A549 (cell line): Measurements from ENCODE around the gene ZNF106. TPM values are rescaled to one million over a fixed set of nuclear protein-coding genes. Genes with fewer than 3 reads are reported as not detected.

Experiments
- ATAC-seq, 2 experiments: fragments of 200-7000 bp in 1 of 2; fragments of >200 bp in 1 of 2; cut with Nextera tagmentation in 1 of 2; cut with Tn5 transposase in 1 of 2; 3 replicates each; pipeline versions ENCODE4 v1.8.0 to v1.9.1; 2018 to 2020; ENCODE audit warnings: mild to moderate bottlenecking in 1 of 2, moderate library complexity in 1 of 2
- CTCF ChIA-PET: fragments of 300-600 bp; sonication (Branson Sonifier 250); formaldehyde crosslinking; extraction: SDS; loops from one replicate; lab custom pipeline; 2021; ENCODE audit warnings: antibody characterized with exemption, inconsistent platforms; lab: Yijun Ruan, JAX
- POLR2A ChIA-PET: fragments of 350-600 bp; formaldehyde crosslinking; extraction: SDS; loops from one replicate; lab custom pipeline; 2021; ENCODE audit warnings: antibody characterized with exemption, inconsistent platforms; lab: Yijun Ruan, JAX
- DNase-seq, 2 experiments: peaks; one replicate each; pipeline versions ENCODE4 v3.0.0 to v3.0.0-alpha.2; 2011 to 2016; ENCODE audit warnings: low read depth in 1 of 2, low spot score in 1 of 2
- FAIRE-seq: peaks from 2 replicates; lab custom pipeline; 2011; peaks lifted over from hg19 to GRCh38; lab: Jason Lieb, UNC
- H3K27ac ChIP-seq, 2 experiments: fragments of >200 bp; sonication (Bioruptor Twin); formaldehyde crosslinking; 3 replicates each; pipeline ENCODE4 v1.5.1; 2016 to 2017
- H3K4me1 ChIP-seq: fragments of >200 bp; sonication (Bioruptor Twin); formaldehyde crosslinking; 3 replicates; pipeline ENCODE4 v1.6.1; 2016
- H3K4me2 ChIP-seq: fragments of >200 bp; sonication (Bioruptor Twin); formaldehyde crosslinking; 3 replicates; pipeline ENCODE4 v1.6.1; 2016
- H3K4me3 ChIP-seq: fragments of >200 bp; sonication (Bioruptor Twin); formaldehyde crosslinking; 3 replicates; pipeline ENCODE4 v1.5.1; 2016
- H3K9me3 ChIP-seq: fragments of >200 bp; sonication (Bioruptor Twin); formaldehyde crosslinking; 3 replicates; pipeline ENCODE4 v1.6.1; 2016
- BHLHE40 ChIP-seq: IDR thresholded peaks from 2 replicates; pipeline ENCODE4 v1.6.1; 2012; ENCODE audit warnings: low read depth, low read length, inconsistent platforms
- CBX2 ChIP-seq: fragments of 200-600 bp; sonication (generic); IDR thresholded peaks from 2 replicates; pipeline ENCODE4 v1.6.1; 2016; ENCODE audit warnings: low read depth, mild to moderate bottlenecking, borderline replicate concordance
- CEBPB ChIP-seq, 2 experiments: fragments of >200 bp in 1 of 2; sonication (Bioruptor Twin) in 1 of 2; formaldehyde crosslinking in 1 of 2; IDR thresholded peaks; 2 replicates each; pipeline ENCODE4 v1.6.1; 2012 to 2016
- CHD4 ChIP-seq: fragments of 200-600 bp; sonication (generic); IDR thresholded peaks from 2 replicates; pipeline ENCODE4 v1.6.1; 2016; ENCODE audit warnings: antibody characterized with exemption, mild to moderate bottlenecking, borderline replicate concordance
- FOSL2 ChIP-seq, 2 experiments: fragments of 450-650 bp in 1 of 2; fragments of >200 bp in 1 of 2; sonication (Bioruptor Twin) in 1 of 2; formaldehyde crosslinking; IDR thresholded peaks; 2 replicates each; pipeline versions ENCODE4 v1.5.0 to v1.6.1; 2016 to 2020; ENCODE audit warnings: mild to moderate bottlenecking in 1 of 2, moderate library complexity in 1 of 2
- GATA3 ChIP-seq: IDR thresholded peaks from 2 replicates; pipeline ENCODE4 v1.6.1; 2012; ENCODE audit warnings: borderline replicate concordance
- HOXA7 ChIP-seq: fragments of 250-450 bp; sonication (Bioruptor Pico); IDR thresholded peaks from 2 replicates; pipeline ENCODE4 v1.5.0; 2020; ENCODE audit warnings: mild to moderate bottlenecking, moderate library complexity
- HOXB13 ChIP-seq: fragments of 250-450 bp; sonication (Bioruptor Pico); IDR thresholded peaks from 2 replicates; pipeline ENCODE4 v1.5.0; 2020; ENCODE audit warnings: low read depth, mild to moderate bottlenecking, moderate library complexity
- HOXB5 ChIP-seq: fragments of 250-450 bp; sonication (Bioruptor Pico); IDR thresholded peaks from 2 replicates; pipeline ENCODE4 v1.5.0; 2020; ENCODE audit warnings: mild to moderate bottlenecking, moderate library complexity
- JUN ChIP-seq, 2 experiments: fragments of >200 bp; sonication (Bioruptor Twin); formaldehyde crosslinking; IDR thresholded peaks; 2 replicates in 1 of 2; 3 replicates in 1 of 2; pipeline ENCODE4 v1.6.1; 2016 to 2017
- JUNB ChIP-seq: fragments of >200 bp; sonication (Bioruptor Twin); formaldehyde crosslinking; IDR thresholded peaks from 2 replicates; pipeline ENCODE4 v1.6.1; 2016
- MAFK ChIP-seq: fragments of 450-650 bp; IDR thresholded peaks from 2 replicates; pipeline ENCODE4 v1.6.1; 2014; ENCODE audit not compliant: partially characterized antibody
- MAZ ChIP-seq: fragments of 150-350 bp; IDR thresholded peaks from 2 replicates; pipeline ENCODE4 v1.6.1; 2014; ENCODE audit warnings: antibody characterized with exemption, low read depth, low read length, borderline replicate concordance
- MYC ChIP-seq: IDR thresholded peaks from 2 replicates; pipeline ENCODE4 v1.6.1; 2012; ENCODE audit warnings: mild to moderate bottlenecking, inconsistent platforms, low read length, improper control_type of control experiment, borderline replicate concordance
- NR3C1 ChIP-seq: fragments of >200 bp; sonication (Bioruptor Twin); formaldehyde crosslinking; IDR thresholded peaks from 3 replicates; pipeline ENCODE4 v1.6.1; 2017
- RAD21 ChIP-seq, 2 experiments: fragments of >200 bp in 1 of 2; sonication (Bioruptor Twin) in 1 of 2; formaldehyde crosslinking in 1 of 2; IDR thresholded peaks in 1 of 2; conservative IDR thresholded peaks in 1 of 2; 2 replicates in 1 of 2; 3 replicates in 1 of 2; pipeline ENCODE4 v1.6.1; 2012 to 2018; ENCODE audit warnings: inconsistent platforms in 1 of 2
- RCOR1 ChIP-seq: fragments of 150-350 bp; IDR thresholded peaks from 2 replicates; pipeline ENCODE4 v1.6.1; 2014; ENCODE audit warnings: antibody characterized with exemption, low read length, low read depth
- ZNF302 ChIP-seq: fragments of 250-450 bp; sonication (Bioruptor Pico); IDR thresholded peaks from 2 replicates; pipeline ENCODE4 v1.9.0; 2021; ENCODE audit warnings: inconsistent platforms, mild to moderate bottlenecking, moderate library complexity
- WGBS: methylation state at CpG from one replicate; pipeline ENCODE4 v1.1.6; 2017; ENCODE audit errors: missing lambda C conversion rate; 5-methylcytosine and 5-hydroxymethylcytosine counted together
- polyA plus RNA-seq, 4 experiments: library from polyadenylated mRNA; depleted of rRNA in 3 of 4; stranded (reverse); fragments of >200 nt; fragmentation: RNase III in 1 of 4; extraction: RNeasy Plus Mini Kit Qiagen cat#74134 plus additional on column Dnase treatment in 1 of 4; gene quantifications; 2 replicates in 3 of 4; 3 replicates in 1 of 4; pipeline ENCODE4 v1.2.3, GENCODE V29; 2011 to 2017
- TF ChIP-seq, protein P1 (sequence below): fragments of 150-350 bp; IDR thresholded peaks from 2 replicates; pipeline ENCODE4 v1.6.1; 2014; ENCODE audit warnings: low read depth, mild to moderate bottlenecking, low read length
- TF ChIP-seq, protein P2 (sequence below): fragments of >200 bp; sonication (Bioruptor Twin); formaldehyde crosslinking; IDR thresholded peaks from 3 replicates; pipeline ENCODE4 v1.5.1; 2016
- TF ChIP-seq, protein P3 (sequence below): fragments of 450-650 bp; IDR thresholded peaks from 2 replicates; pipeline ENCODE4 v1.6.1; 2014; ENCODE audit warnings: antibody characterized with exemption
- TF ChIP-seq, protein P4 (sequence below): fragments of 250-450 bp; sonication (Bioruptor Pico); IDR thresholded peaks from 2 replicates; pipeline ENCODE4 v1.5.0; 2020; ENCODE audit warnings: low read depth, mild to moderate bottlenecking, moderate library complexity
- TF ChIP-seq, protein P5 (sequence below): IDR thresholded peaks from 2 replicates; pipeline ENCODE4 v1.6.1; 2012; ENCODE audit warnings: low read depth, borderline replicate concordance
- TF ChIP-seq, protein P6 (sequence below): IDR thresholded peaks from 2 replicates; pipeline ENCODE4 v1.6.1; 2012
- TF ChIP-seq, protein P7 (sequence below): fragments of 250-450 bp; sonication (Bioruptor Pico); IDR thresholded peaks from 2 replicates; pipeline ENCODE4 v1.5.0; 2021; ENCODE audit warnings: mild to moderate bottlenecking, moderate library complexity, borderline replicate concordance
- TF ChIP-seq, protein P8 (sequence below): fragments of >200 bp; sonication (Bioruptor Twin); formaldehyde crosslinking; IDR thresholded peaks from 3 replicates; pipeline ENCODE4 v1.6.1; 2016

Gene ZNF106
- polyA plus RNA-seq, 2 of the 4 experiments (the other 2 are of a cell fraction) = 7.8 to 19.3 TPM

DNA sequence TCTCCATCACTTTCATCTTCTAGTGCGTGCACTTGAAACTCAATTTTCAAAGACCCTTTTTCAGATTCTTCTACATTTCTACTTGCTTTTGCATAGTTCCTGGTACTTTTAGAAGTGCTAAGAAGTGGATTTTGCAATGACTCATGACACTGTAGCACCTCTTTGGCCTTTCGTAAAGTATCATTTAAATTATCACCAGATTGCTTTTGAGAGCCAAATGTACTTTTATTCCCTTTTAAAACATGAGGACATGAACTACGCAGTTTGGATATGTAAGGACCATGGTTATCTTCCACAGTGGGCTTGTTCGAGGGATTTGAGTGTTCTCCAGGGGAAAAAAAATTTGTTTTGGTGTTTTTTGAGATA lies 40.5 kb downstream of the ZNF106 start:
- CTCF ChIA-PET = interaction anchor here (0.6 kb wide), 1 partner anchor 51 kb away, joined by 3 read pairs; no protein-coding TSS in a partner anchor
- WGBS = 96% methylated on average over 4 of the region's 4 CpGs
- ATAC-seq = no peak
- H3K4me2 ChIP-seq = no peak overlapping the region
- no peak for DNase-seq
- no peak overlapping the region for H3K4me3 ChIP-seq
- no peak for TF ChIP-seq GATA3
- no peak for TF ChIP-seq NR3C1
- TF ChIP-seq, protein P1, sequence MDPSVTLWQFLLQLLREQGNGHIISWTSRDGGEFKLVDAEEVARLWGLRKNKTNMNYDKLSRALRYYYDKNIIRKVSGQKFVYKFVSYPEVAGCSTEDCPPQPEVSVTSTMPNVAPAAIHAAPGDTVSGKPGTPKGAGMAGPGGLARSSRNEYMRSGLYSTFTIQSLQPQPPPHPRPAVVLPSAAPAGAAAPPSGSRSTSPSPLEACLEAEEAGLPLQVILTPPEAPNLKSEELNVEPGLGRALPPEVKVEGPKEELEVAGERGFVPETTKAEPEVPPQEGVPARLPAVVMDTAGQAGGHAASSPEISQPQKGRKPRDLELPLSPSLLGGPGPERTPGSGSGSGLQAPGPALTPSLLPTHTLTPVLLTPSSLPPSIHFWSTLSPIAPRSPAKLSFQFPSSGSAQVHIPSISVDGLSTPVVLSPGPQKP = no peak
- TF ChIP-seq CHD4 = no peak
- no peak for TF ChIP-seq MAZ
- TF ChIP-seq, protein P2, sequence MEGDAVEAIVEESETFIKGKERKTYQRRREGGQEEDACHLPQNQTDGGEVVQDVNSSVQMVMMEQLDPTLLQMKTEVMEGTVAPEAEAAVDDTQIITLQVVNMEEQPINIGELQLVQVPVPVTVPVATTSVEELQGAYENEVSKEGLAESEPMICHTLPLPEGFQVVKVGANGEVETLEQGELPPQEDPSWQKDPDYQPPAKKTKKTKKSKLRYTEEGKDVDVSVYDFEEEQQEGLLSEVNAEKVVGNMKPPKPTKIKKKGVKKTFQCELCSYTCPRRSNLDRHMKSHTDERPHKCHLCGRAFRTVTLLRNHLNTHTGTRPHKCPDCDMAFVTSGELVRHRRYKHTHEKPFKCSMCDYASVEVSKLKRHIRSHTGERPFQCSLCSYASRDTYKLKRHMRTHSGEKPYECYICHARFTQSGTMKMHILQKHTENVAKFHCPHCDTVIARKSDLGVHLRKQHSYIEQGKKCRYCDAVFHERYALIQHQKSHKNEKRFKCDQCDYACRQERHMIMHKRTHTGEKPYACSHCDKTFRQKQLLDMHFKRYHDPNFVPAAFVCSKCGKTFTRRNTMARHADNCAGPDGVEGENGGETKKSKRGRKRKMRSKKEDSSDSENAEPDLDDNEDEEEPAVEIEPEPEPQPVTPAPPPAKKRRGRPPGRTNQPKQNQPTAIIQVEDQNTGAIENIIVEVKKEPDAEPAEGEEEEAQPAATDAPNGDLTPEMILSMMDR = no peak
- no peak for TF ChIP-seq MYC
- TF ChIP-seq, protein P3, sequence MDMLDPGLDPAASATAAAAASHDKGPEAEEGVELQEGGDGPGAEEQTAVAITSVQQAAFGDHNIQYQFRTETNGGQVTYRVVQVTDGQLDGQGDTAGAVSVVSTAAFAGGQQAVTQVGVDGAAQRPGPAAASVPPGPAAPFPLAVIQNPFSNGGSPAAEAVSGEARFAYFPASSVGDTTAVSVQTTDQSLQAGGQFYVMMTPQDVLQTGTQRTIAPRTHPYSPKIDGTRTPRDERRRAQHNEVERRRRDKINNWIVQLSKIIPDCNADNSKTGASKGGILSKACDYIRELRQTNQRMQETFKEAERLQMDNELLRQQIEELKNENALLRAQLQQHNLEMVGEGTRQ = no peak
- TF ChIP-seq FOSL2 (IDR thresholded peaks at IDR 0.05) = no peak
- no peak for TF ChIP-seq FOSL2 (CRISPR knock-in tag; IDR thresholded peaks at IDR 0.05)
- no peak for TF ChIP-seq RCOR1
- TF ChIP-seq, protein P4, sequence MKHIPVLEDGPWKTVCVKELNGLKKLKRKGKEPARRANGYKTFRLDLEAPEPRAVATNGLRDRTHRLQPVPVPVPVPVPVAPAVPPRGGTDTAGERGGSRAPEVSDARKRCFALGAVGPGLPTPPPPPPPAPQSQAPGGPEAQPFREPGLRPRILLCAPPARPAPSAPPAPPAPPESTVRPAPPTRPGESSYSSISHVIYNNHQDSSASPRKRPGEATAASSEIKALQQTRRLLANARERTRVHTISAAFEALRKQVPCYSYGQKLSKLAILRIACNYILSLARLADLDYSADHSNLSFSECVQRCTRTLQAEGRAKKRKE (CRISPR knock-in tag) = no peak
- no peak for TF ChIP-seq MAFK
- no peak for TF ChIP-seq CBX2
- no peak for TF ChIP-seq HOXB13 (CRISPR knock-in tag)
- TF ChIP-seq HOXA7 (CRISPR knock-in tag) = no peak
- TF ChIP-seq, all 56 proteins: peak for 0
- FAIRE-seq = no peak
- Histone ChIP-seq H3K4me1 (no peaks in the 10 kb centered on the region), H3K9me3 (no peaks in the 10 kb centered on the region), H3K27ac (no peak overlapping the region)
- POLR2A ChIA-PET = no interaction called here

DNA sequence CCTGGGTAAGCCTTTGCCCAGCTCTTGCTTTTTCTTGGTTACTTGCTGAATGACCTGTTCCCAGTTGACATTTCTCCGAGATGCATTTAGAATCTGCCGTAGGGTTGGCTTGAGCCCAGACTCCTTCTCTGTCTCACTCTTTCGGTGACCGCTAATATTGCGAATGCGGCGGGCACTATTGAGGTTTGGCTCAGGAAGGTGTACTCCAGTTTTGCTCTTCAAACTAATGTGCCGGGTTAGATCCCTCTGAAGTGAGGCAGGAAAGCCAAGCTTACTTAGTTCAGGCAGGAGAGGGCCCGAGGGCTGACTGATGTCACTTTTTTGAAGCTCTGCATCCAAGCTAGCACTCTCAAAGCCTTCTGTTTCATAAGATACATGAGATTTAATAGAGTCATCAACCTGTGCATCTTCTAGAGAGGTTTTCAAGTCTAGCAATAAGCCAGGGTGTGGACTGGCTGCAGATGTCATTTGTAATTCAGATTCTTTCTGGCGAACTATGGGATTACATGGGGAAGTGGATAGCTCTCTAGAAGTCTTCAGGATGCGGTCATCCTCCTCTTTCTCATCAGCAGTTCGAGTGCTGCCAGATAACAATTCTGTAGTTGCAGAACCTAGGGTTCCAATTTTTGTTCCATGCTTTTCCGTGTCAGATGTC lies 41.0 kb downstream of the ZNF106 start:
- no peaks in the 10 kb centered on the region for H3K9me3 ChIP-seq
- WGBS = 94% methylated on average over 13 of the region's 13 CpGs
- FAIRE-seq (no peak), DNase-seq (no peak), ATAC-seq (no peak)
- H3K4me2 ChIP-seq = no peak overlapping the region
- no peak overlapping the region for H3K27ac ChIP-seq
- CTCF ChIA-PET = interaction anchor here (0.6 kb wide), 1 partner anchor 51 kb away, joined by 3 read pairs; no protein-coding TSS in a partner anchor
- POLR2A ChIA-PET = no interaction called here
- TF ChIP-seq, protein P5, sequence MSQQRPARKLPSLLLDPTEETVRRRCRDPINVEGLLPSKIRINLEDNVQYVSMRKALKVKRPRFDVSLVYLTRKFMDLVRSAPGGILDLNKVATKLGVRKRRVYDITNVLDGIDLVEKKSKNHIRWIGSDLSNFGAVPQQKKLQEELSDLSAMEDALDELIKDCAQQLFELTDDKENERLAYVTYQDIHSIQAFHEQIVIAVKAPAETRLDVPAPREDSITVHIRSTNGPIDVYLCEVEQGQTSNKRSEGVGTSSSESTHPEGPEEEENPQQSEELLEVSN = no peak
- no peak for TF ChIP-seq ZNF302 (CRISPR knock-in tag)
- TF ChIP-seq BHLHE40 = no peak
- TF ChIP-seq, protein P6, sequence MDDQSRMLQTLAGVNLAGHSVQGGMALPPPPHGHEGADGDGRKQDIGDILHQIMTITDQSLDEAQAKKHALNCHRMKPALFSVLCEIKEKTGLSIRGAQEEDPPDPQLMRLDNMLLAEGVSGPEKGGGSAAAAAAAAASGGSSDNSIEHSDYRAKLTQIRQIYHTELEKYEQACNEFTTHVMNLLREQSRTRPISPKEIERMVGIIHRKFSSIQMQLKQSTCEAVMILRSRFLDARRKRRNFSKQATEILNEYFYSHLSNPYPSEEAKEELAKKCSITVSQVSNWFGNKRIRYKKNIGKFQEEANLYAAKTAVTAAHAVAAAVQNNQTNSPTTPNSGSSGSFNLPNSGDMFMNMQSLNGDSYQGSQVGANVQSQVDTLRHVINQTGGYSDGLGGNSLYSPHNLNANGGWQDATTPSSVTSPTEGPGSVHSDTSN = no peak
- no peak for TF ChIP-seq CEBPB (IDR thresholded peaks at IDR 0.05)
- no peak for TF ChIP-seq RAD21 (conservative IDR thresholded peaks at IDR 0.05 in 1 of 2, IDR thresholded peaks at IDR 0.05 in 1 of 2)
- no peak for TF ChIP-seq JUN (IDR thresholded peaks at IDR 0.05)
- TF ChIP-seq, protein P7, sequence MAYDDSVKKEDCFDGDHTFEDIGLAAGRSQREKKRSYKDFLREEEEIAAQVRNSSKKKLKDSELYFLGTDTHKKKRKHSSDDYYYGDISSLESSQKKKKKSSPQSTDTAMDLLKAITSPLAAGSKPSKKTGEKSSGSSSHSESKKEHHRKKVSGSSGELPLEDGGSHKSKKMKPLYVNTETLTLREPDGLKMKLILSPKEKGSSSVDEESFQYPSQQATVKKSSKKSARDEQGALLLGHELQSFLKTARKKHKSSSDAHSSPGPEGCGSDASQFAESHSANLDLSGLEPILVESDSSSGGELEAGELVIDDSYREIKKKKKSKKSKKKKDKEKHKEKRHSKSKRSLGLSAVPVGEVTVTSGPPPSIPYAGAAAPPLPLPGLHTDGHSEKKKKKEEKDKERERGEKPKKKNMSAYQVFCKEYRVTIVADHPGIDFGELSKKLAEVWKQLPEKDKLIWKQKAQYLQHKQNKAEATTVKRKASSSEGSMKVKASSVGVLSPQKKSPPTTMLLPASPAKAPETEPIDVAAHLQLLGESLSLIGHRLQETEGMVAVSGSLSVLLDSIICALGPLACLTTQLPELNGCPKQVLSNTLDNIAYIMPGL (CRISPR knock-in tag) = no peak
- no peak for TF ChIP-seq HOXB5 (CRISPR knock-in tag)
- no peak for TF ChIP-seq JUNB
- TF ChIP-seq, protein P8, sequence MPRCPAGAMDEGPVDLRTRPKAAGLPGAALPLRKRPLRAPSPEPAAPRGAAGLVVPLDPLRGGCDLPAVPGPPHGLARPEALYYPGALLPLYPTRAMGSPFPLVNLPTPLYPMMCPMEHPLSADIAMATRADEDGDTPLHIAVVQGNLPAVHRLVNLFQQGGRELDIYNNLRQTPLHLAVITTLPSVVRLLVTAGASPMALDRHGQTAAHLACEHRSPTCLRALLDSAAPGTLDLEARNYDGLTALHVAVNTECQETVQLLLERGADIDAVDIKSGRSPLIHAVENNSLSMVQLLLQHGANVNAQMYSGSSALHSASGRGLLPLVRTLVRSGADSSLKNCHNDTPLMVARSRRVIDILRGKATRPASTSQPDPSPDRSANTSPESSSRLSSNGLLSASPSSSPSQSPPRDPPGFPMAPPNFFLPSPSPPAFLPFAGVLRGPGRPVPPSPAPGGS = no peak
- H3K4me3 ChIP-seq = no peak overlapping the region
- H3K4me1 ChIP-seq = no peaks in the 10 kb centered on the region
